Right atrium auricular region (tissue), 2 donors: ENCODE measurements around the gene SAMD4B. TPM values are rescaled to one million over a fixed set of nuclear protein-coding genes. Genes with fewer than 3 reads are reported as not detected.

Experiments
- DNase-seq: peaks from one replicate; pipeline ENCODE4 v3.0.0-alpha.2; 2019; ENCODE audit warnings: low spot score
- H3K27ac ChIP-seq, 2 donors: fragments of 200-600 bp; sonication (generic); 1 replicate in 1 of 2; 2 replicates in 1 of 2; pipeline ENCODE4 v1.5.1; 2016 to 2019
- H3K27me3 ChIP-seq, 2 donors: fragments of 200-600 bp; sonication (generic); one replicate each; pipeline versions ENCODE4 v1.5.1 to v1.6.0; 2017 to 2019
- H3K36me3 ChIP-seq: fragments of 200-600 bp; sonication (generic); one replicate; pipeline ENCODE4 v1.5.1; 2016
- H3K4me1 ChIP-seq, 2 donors: fragments of 200-600 bp; sonication (generic); one replicate each; pipeline versions ENCODE4 v1.5.1 to v1.6.0; 2017 to 2019
- H3K4me3 ChIP-seq, 2 donors: fragments of 200-600 bp; sonication (generic); 1 replicate in 1 of 2; 2 replicates in 1 of 2; pipeline ENCODE4 v1.5.1; 2017 to 2019; ENCODE audit warnings: mild to moderate bottlenecking in 1 of 2, moderate library complexity in 1 of 2
- H3K9me3 ChIP-seq, 2 donors: fragments of 200-600 bp; sonication (generic); one replicate each; pipeline ENCODE4 v1.5.1; 2019
- total RNA-seq, 2 donors: library from RNA; depleted of rRNA; stranded (reverse); fragments of >200 nt; gene quantifications; one replicate each; pipeline ENCODE4 v1.1.0, GENCODE V29; 2016
- TF ChIP-seq, protein P1 (sequence below), 2 donors: fragments of 200-600 bp; sonication (generic); IDR thresholded peaks; one replicate each; pipeline ENCODE4 v1.5.1; 2019; ENCODE audit warnings: antibody characterized with exemption in 2 of 2

SAMD4B gene
- total RNA-seq, 2 donors from 2014 or later: 48.5 to 97.6 TPM

DNA sequence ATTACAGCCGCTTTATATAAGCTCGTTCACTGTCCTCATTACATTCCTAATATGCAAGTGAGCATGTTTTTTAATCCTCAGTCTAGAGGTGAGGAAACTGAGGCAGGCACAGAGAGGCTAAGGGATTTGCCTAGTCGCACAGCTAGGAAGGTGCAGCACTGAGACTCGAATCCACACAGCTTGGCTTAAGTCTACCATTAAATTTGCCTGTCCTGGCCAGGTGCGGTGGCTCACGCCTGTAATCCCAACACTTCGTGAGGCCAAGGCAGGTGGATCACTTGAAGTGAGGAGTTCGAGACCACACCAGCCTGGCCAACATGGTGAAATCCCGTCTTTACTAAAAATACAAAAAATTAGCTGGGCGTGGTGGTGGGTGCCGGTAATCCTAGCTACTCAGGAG lies 85.5 kb downstream of the SAMD4B start:
- Histone ChIP-seq H3K27me3 (no peaks in the 10 kb centered on the region), H3K36me3 (peaks cover 18% of the 10 kb centered on the region), H3K27ac (peak overlapping the region; percentile 76 to 83), H3K4me3 (no peak overlapping the region), H3K4me1 (peaks cover 0 to 30% of the 10 kb centered on the region in 2 donors), H3K9me3 (no peaks in the 10 kb centered on the region)
- no peak for DNase-seq
- TF ChIP-seq, protein P1, sequence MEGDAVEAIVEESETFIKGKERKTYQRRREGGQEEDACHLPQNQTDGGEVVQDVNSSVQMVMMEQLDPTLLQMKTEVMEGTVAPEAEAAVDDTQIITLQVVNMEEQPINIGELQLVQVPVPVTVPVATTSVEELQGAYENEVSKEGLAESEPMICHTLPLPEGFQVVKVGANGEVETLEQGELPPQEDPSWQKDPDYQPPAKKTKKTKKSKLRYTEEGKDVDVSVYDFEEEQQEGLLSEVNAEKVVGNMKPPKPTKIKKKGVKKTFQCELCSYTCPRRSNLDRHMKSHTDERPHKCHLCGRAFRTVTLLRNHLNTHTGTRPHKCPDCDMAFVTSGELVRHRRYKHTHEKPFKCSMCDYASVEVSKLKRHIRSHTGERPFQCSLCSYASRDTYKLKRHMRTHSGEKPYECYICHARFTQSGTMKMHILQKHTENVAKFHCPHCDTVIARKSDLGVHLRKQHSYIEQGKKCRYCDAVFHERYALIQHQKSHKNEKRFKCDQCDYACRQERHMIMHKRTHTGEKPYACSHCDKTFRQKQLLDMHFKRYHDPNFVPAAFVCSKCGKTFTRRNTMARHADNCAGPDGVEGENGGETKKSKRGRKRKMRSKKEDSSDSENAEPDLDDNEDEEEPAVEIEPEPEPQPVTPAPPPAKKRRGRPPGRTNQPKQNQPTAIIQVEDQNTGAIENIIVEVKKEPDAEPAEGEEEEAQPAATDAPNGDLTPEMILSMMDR (IDR thresholded peaks at IDR 0.05): no peak

DNA sequence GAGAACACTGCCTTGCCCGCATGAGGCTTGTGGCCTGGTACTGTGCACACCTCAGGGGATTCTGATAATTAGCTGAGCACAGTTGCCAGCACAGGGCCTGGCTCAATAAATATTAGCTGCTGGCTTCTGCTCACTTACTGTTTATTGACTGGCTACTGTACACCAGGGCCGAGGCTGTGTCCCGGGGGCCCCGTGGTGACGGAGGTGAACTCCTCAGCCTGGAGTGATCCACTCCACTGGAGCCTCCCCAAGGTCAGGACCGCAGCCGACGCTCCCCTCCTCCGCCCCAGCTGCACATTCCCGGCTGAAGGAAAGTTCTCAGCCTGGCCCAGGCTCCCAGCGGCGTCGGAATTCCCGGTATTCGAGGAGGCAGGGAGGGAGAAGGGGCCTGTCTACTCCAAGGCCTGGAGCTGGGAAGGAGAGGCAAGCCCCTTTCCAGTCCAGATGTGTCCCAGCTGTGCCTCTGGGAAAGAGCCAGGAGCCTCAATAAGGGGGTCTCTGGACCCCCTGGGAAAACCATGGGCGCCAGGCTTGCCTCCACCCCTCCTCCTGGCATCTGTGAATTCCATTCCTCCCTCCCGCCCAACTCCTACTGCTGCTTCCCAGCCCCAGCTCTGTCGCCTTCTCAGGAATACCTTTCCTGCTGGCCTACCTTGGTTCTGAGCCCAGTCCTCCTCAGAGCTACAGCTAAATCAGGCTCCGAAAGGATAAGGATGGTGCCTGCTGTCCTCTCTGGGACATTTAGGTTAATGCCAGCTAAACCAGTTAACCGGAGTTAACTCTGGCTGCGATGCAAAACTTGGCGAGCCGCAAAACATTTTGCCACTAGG lies 86.3 kb downstream of the SAMD4B start:
- peak overlapping the region; percentile 76 to 83 for H3K27ac ChIP-seq
- H3K9me3 ChIP-seq: no peaks in the 10 kb centered on the region
- H3K27me3 ChIP-seq: no peaks in the 10 kb centered on the region
- TF ChIP-seq, protein P1 (IDR thresholded peaks at IDR 0.05): no peak
- peaks cover 20% of the 10 kb centered on the region for H3K36me3 ChIP-seq
- H3K4me3 ChIP-seq: peak overlapping the region in 1 of 2 donors; percentile 15
- H3K4me1 ChIP-seq: peaks cover 0 to 32% of the 10 kb centered on the region in 2 donors
- DNase-seq: no peak

DNA sequence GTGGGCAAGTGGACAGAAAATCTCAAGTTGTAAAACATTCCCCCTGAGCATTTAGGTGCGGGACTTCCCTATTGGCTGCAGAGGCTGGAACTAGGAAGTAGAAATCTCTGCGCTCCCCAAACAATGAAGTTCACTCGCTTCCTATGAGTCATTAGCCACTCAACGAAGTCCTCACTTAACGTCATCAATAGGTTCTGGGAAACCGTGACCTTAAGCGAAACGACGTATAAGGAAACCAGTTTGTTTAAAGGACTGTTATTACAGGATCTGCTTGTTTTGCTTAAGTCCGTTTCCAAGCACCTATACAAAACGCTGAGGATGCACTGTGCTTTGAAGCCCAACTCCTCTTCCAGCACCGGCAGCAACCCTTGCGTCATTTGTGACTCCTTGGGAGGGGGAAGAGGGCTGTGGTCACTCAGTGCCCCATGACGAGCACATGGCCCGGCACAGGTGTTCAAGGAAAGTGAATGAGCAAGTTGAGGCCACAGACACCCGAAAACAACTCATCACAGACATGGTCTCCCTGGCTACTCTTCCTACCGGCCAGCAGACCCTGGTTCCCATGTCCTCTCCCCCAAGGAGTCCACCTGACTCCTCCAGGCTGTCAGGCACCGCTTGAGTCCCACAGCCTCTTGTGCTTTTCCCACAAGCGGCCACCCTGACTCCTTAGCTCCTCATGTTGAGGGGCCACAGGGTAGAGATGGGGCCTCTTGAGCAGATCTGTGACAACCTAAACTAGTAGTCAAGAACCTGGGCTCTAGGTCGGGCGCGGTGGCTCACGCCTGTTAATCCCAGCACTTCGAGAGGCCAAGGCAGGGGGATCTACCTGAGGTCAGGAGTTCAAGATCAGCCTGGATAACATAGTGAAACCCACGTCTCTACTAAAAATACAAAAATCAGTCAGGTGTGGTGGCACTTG lies 88.7 kb downstream of the SAMD4B start:
- Histone ChIP-seq H3K27me3 (no peaks in the 10 kb centered on the region), H3K9me3 (no peaks in the 10 kb centered on the region), H3K27ac (peak overlapping the region; percentile 70 to 73), H3K36me3 (peaks cover 35% of the 10 kb centered on the region), H3K4me3 (peak overlapping the region in 1 of 2 donors; percentile 14), H3K4me1 (peaks cover 0 to 51% of the 10 kb centered on the region in 2 donors)
- DNase-seq: no peak
- TF ChIP-seq, protein P1 (IDR thresholded peaks at IDR 0.05): no peak

DNA sequence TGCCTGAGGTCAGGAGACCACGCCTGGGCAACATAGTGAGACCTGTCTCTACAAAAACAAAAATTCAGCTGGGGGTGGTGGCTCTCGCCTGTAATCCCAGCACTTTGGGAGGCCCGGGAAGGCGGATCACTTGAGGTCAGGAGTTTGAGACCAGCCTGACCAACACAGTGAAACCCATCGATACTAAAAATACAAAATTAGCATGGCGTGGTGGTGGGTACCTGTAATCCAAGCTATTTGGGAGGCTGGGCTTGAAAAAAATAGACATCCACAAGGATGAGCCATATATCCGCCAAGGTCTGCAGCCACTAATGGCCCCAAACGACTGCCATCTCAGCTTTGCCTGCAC lies 90.4 kb downstream of the SAMD4B start:
- peaks cover 0 to 59% of the 10 kb centered on the region in 2 donors for H3K4me1 ChIP-seq
- no peaks in the 10 kb centered on the region for H3K27me3 ChIP-seq
- no peak overlapping the region for H3K27ac ChIP-seq
- no peak overlapping the region for H3K4me3 ChIP-seq
- peaks cover 35% of the 10 kb centered on the region for H3K36me3 ChIP-seq
- TF ChIP-seq, protein P1 (IDR thresholded peaks at IDR 0.05): no peak
- DNase-seq: no peak
- H3K9me3 ChIP-seq: no peaks in the 10 kb centered on the region

DNA sequence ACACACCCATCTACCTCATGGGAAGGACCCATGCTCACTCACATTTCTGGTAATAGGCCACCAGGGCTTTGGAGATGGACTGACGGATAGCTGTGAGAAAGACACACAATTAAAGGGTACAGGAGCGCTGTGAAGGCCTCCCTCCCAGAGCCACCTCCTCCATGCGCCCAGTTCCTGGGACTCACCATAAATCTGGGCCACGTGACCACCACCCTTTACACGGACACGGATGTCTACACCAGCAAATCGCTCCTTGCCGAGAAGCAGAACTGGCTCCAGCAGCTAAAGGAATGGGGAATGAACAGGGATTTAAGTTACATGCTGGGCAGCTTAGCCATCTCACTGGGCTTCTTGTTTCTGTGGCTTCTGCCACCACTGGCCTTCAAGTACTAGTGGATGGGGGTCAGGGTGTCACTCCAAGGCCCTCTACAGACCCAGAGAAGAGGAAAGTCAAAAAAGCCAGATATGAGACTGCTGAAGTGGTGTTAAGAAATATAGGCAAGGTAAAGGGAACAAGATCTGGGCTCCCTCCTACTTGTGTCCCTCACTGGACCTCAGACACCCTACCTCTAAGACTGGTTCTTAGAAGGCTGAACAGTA lies 91.4 kb downstream of the SAMD4B start:
- Histone ChIP-seq H3K36me3 (peaks cover 35% of the 10 kb centered on the region), H3K4me1 (peaks cover 0 to 49% of the 10 kb centered on the region in 2 donors), H3K27me3 (no peaks in the 10 kb centered on the region), H3K9me3 (no peaks in the 10 kb centered on the region), H3K27ac (no peak overlapping the region), H3K4me3 (no peak overlapping the region)
- no peak for DNase-seq
- TF ChIP-seq, protein P1 (IDR thresholded peaks at IDR 0.05): no peak
